Neural crest cell (in vitro differentiated cells): ENCODE results near the gene TSHZ2. TPM values are rescaled to one million over a fixed set of nuclear protein-coding genes. Genes with fewer than 3 reads are reported as not detected.

Source experiments
- DNase-seq: peaks from one replicate; pipeline ENCODE4 v3.0.0; 2021; ENCODE audit warnings: low read depth, mixed read lengths, low spot score
- H3K27ac Mint-ChIP-seq: one replicate; pipeline ENCODE4 v1.8.0; 2021; ENCODE audit warnings: mild to moderate bottlenecking, mixed read lengths; ENCODE audit not compliant: unreplicated experiment
- H3K27me3 Mint-ChIP-seq: 2 replicates; pipeline ENCODE4 v1.8.0; 2021; ENCODE audit warnings: low read depth, mild to moderate bottlenecking, mixed read lengths
- H3K36me3 Mint-ChIP-seq: 2 replicates; pipeline ENCODE4 v1.8.0; 2021; ENCODE audit warnings: low read depth, mild to moderate bottlenecking, mixed read lengths
- H3K4me1 Mint-ChIP-seq: 2 replicates; pipeline ENCODE4 v1.8.0; 2021; ENCODE audit warnings: mixed read lengths
- H3K4me3 Mint-ChIP-seq: one replicate; pipeline ENCODE4 v1.8.0; 2021; ENCODE audit warnings: mild to moderate bottlenecking, mixed read lengths
- H3K9me3 Mint-ChIP-seq: 2 replicates; pipeline ENCODE4 v1.8.0; 2021; ENCODE audit warnings: mixed read lengths
- total RNA-seq: library from RNA; stranded (reverse); gene quantifications from 2 replicates; pipeline ENCODE4 v1.2.1, GENCODE V29; 2021
- TF ChIP-seq, protein P1 (sequence below): fragments of 200-600 bp; sonication (generic); conservative IDR thresholded peaks from 2 replicates; pipeline ENCODE4 v1.5.0; 2021; ENCODE audit warnings: antibody characterized with exemption, mild to moderate bottlenecking

Gene TSHZ2
- total RNA-seq, 1 donor from 2014 or later = 6.4 TPM

DNA sequence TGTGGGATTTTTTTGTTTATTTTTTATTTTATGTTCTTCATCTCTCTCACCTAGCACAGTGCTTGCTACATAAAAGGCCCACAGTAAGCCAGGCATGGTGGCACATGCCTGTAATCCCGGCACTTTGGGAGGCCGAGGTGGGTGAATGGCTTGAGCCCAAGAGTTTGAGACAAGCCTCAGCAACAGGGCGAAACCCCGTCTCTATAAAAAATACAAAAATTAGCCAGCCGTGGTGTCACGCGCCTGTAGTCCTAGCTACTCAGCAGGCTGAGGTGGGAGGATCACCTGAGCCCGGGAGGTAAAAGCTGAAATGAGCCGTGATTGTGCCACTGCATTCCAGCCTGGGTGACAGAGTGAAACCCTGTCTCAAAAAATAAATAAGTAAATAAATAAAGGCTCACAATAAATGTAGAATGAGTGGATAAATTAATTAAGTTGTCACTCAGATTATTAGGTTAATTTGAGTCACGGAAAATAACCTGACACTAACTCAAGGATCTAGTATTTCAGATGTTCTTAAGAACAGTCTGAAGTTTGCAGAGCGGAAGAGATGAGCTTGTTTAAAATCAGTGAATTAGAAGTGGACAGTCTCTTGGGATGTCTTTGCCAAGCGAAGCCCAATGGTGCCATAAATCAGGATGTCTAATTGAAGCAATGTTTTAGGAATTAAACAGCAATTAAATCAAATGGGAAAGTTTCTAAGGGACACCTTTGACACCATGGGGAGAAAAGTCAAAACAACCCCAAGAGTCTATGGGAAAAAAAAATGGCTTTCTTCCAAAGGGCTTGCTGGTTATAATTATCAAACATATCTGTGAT lies 407.1 kb downstream of the TSHZ2 start:
- peaks cover 4% of the 10 kb centered on the region for H3K4me1 Mint-ChIP-seq

DNA sequence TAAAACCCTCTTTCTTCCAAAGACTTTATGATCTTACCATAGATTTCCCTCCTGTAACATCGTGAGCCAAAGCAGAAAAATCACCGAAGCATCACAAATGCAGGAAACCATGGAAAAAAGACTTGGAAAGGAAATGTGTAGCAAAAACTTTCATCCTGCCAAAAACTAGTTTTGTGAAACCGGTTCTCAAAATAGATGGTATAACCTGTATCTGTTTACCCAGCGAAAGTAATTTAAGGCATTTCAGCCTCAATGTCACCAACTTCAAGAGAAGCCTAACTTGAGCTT lies 407.6 kb downstream of the TSHZ2 start:
- TF ChIP-seq, protein P1, sequence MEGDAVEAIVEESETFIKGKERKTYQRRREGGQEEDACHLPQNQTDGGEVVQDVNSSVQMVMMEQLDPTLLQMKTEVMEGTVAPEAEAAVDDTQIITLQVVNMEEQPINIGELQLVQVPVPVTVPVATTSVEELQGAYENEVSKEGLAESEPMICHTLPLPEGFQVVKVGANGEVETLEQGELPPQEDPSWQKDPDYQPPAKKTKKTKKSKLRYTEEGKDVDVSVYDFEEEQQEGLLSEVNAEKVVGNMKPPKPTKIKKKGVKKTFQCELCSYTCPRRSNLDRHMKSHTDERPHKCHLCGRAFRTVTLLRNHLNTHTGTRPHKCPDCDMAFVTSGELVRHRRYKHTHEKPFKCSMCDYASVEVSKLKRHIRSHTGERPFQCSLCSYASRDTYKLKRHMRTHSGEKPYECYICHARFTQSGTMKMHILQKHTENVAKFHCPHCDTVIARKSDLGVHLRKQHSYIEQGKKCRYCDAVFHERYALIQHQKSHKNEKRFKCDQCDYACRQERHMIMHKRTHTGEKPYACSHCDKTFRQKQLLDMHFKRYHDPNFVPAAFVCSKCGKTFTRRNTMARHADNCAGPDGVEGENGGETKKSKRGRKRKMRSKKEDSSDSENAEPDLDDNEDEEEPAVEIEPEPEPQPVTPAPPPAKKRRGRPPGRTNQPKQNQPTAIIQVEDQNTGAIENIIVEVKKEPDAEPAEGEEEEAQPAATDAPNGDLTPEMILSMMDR = no peak
- DNase-seq = no peak
- Mint-ChIP-seq H3K4me1 (peaks cover 4% of the 10 kb centered on the region), H3K36me3 (peaks cover 2% of the 10 kb centered on the region), H3K27me3 (no peaks in the 10 kb centered on the region), H3K27ac (no peak overlapping the region), H3K9me3 (peaks cover 8% of the 10 kb centered on the region), H3K4me3 (no peak overlapping the region)

More for the DNA sequence above, 407.1 kb downstream of the TSHZ2 start:
- TF ChIP-seq, protein P1 = no peak
- no peaks in the 10 kb centered on the region for H3K27me3 Mint-ChIP-seq
- peaks cover 8% of the 10 kb centered on the region for H3K9me3 Mint-ChIP-seq
- H3K4me3 Mint-ChIP-seq = no peak overlapping the region
- no peak overlapping the region for H3K27ac Mint-ChIP-seq
- H3K36me3 Mint-ChIP-seq = peaks cover 2% of the 10 kb centered on the region
- DNase-seq = no peak

DNA sequence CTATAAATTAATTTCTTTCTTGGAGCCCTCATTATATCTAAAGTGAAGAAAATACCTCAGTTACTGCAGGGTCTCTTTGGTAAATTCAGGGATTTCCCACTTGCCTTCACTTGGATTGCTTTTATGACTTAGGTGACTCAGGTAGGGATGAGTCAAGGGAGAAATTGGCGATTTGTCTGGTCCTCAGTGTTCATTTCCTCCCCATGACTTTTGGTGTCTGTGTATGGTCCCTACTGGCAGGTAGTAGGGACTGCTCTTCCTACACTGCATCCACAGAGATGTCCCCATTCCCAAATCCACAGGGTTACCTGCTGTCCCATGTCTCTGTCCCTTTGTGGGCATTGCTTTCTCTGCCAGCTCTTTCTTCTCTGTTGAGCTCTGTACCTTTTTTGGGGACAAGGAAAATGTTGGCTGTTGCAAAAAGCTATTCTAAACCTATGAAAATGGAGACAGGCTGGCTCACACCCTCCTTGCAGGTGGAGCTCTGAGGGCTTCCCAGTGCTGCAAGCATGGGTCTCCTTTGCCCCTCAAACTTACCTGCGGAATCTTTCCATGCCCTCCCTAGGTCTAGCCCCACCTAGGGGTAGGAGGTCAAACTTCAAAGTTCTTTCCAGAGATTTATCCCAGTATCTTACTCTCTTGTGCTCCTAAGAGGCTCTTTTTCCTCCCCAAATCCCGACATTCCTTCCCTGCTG lies 409.6 kb downstream of the TSHZ2 start:
- H3K4me3 Mint-ChIP-seq = no peak overlapping the region
- no peak for DNase-seq
- H3K36me3 Mint-ChIP-seq = no peaks in the 10 kb centered on the region
- H3K4me1 Mint-ChIP-seq = peaks cover 10% of the 10 kb centered on the region
- H3K27ac Mint-ChIP-seq = no peak overlapping the region
- TF ChIP-seq, protein P1 = peak; percentile 21
- peaks cover 5% of the 10 kb centered on the region for H3K9me3 Mint-ChIP-seq
- no peaks in the 10 kb centered on the region for H3K27me3 Mint-ChIP-seq

DNA sequence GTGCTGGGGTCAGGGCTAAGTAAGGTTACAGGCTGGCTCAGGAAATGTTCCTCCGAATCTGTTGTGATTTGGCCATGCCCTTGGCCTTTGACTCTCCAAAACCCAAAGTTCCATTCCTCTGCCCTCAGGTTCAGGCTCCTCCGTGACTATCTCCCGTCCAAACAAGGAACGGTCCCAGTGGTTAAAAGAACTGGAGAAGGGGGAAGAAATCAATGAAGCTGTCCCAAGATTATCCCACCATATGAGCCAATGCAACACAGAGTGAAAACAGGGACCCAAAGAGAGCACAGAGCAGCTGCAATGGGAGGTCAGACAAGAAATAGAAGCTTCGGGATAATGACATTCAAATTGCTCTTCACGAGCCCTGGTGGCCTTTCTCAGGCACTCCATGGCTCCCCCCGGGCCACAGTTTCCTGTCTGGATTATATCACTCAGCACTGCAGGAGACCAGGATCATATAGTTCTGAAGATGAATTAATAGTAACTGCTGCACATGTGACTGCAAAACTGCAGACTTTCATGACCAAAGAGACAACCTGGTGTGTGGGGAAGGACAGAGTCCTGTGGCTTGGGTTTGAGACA lies 410.2 kb downstream of the TSHZ2 start:
- peaks cover 11% of the 10 kb centered on the region for H3K4me1 Mint-ChIP-seq
- H3K27me3 Mint-ChIP-seq = no peaks in the 10 kb centered on the region
- no peaks in the 10 kb centered on the region for H3K36me3 Mint-ChIP-seq
- DNase-seq = no peak
- TF ChIP-seq, protein P1 = no peak
- no peak overlapping the region for H3K27ac Mint-ChIP-seq
- no peak overlapping the region for H3K4me3 Mint-ChIP-seq
- H3K9me3 Mint-ChIP-seq = peaks cover 2% of the 10 kb centered on the region

DNA sequence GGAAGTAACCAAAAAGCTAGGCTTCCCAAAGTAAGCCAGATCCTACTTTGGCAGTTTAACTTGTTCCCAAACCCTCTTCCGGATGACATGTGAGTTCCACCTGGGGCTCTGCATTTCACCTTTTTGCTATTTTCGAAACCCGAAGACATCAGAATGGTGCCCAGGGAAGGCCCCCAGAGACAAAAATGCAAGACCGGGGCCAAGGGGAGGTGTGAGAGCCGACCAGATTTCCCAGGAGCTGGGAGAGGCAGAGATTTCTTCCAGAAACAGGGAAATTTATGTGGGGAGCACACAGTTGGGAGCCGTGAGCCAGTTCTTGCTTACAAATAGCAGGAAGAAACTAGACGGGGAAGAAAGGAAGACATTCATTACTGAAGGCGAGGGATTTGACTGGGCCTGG lies 411.8 kb downstream of the TSHZ2 start:
- Mint-ChIP-seq H3K27me3 (no peaks in the 10 kb centered on the region), H3K4me3 (no peak overlapping the region), H3K9me3 (peaks cover 2% of the 10 kb centered on the region), H3K27ac (peak overlapping the region; percentile 19), H3K36me3 (no peaks in the 10 kb centered on the region), H3K4me1 (peaks cover 11% of the 10 kb centered on the region)
- TF ChIP-seq, protein P1 = no peak
- no peak for DNase-seq
